Right ventricle myocardium inferior (tissue), 1 donor: ENCODE measurements around the gene SSBP3. TPM values are rescaled to one million over a fixed set of nuclear protein-coding genes. Genes with fewer than 3 reads are reported as not detected.
A peak's percentile ranks its signal among the peaks of the same experiment; 100 is the strongest.

ENCODE experiments used
- ATAC-seq: fragments of 200-7000 bp; cut with Tn5 transposase; one replicate; pipeline ENCODE4 v1.9.1; 2020; ENCODE audit warnings: mild to moderate bottlenecking, moderate library complexity
- DNase-seq: peaks from one replicate; pipeline ENCODE4 v3.0.0; 2021; ENCODE audit errors: missing footprints
- intact Hi-C: fragments of 100-400 bp; cut with DNase I; formaldehyde crosslinking; loops from one replicate; pipeline ENCODE4 v1.11.0; 2022
- total RNA-seq: library from RNA; stranded (reverse); fragmentation: NEBNext Ultra II Directional; extraction: Animal tissue kit (Norgen Biotek cat#: 25700); gene quantifications from one replicate; pipeline ENCODE4 v1.2.1, GENCODE V29; 2021
- donor health status: DM: no; HTN: yes; CAD: no; lungs with severe emphysema.

SSBP3 gene
- total RNA-seq, 1 donor from 2014 or later: 53.6 TPM

GRCh38 chr1:54378874-54379554 lies 27.2 kb downstream of the SSBP3 start:
- DNase-seq (no peak), ATAC-seq (no peak)
- intact Hi-C loops: no loop called here

- ATAC-seq (no peak), DNase-seq (no peak)
- intact Hi-C loops: no loop called here
Observed at GRCh38 chr1:54378157-54378873, 27.9 kb downstream of the SSBP3 start.

- ATAC-seq: peak; percentile 59
- intact Hi-C loops: no loop called here
- no peak for DNase-seq
Observed at GRCh38 chr1:54377040-54377691, 29.0 kb downstream of the SSBP3 start.

- DNase-seq (no peak), ATAC-seq (no peak)
- intact Hi-C loops: no loop called here
Observed at GRCh38 chr1:54376430-54377039, 29.7 kb downstream of the SSBP3 start.

- DNase-seq (no peak), ATAC-seq (peak; percentile 38)
- intact Hi-C loops: loop anchor here (2.0 kb wide), 1 partner anchor 17 kb away; no protein-coding TSS in a partner anchor
Observed at GRCh38 chr1:54375712-54376429, 30.3 kb downstream of the SSBP3 start.

- intact Hi-C loops: loop anchor here (2.0 kb wide), 1 partner anchor 16 kb away; no protein-coding TSS in a partner anchor
- DNase-seq (no peak), ATAC-seq (no peak)
Observed at GRCh38 chr1:54375298-54375697, 30.9 kb downstream of the SSBP3 start.

- intact Hi-C loops: loop anchor here (2.0 kb wide), 1 partner anchor 16 kb away; no protein-coding TSS in a partner anchor
- no peak for DNase-seq
- peak; percentile 15 for ATAC-seq
Observed at GRCh38 chr1:54374766-54375165, 31.4 kb downstream of the SSBP3 start.

GRCh38 chr1:54372978-54373377 lies 33.2 kb downstream of the SSBP3 start:
- no peak for ATAC-seq
- intact Hi-C loops: no loop called here
- no peak for DNase-seq

GRCh38 chr1:54371942-54372275 lies 34.3 kb downstream of the SSBP3 start:
- intact Hi-C loops: no loop called here
- ATAC-seq (no peak), DNase-seq (no peak)

GRCh38 chr1:54371038-54371941 lies 34.9 kb downstream of the SSBP3 start:
- no peak for DNase-seq
- no peak for ATAC-seq
- intact Hi-C loops: no loop called here

- no peak for ATAC-seq
- intact Hi-C loops: no loop called here
- no peak for DNase-seq
Observed at GRCh38 chr1:54370287-54370989, 35.8 kb downstream of the SSBP3 start.

GRCh38 chr1:54367613-54368012 lies 38.6 kb downstream of the SSBP3 start:
- ATAC-seq (no peak), DNase-seq (no peak)
- intact Hi-C loops: no loop called here

- intact Hi-C loops: no loop called here
- ATAC-seq (no peak), DNase-seq (no peak)
Observed at GRCh38 chr1:54365847-54366246, 40.3 kb downstream of the SSBP3 start.

GRCh38 chr1:54365398-54365797 lies 40.8 kb downstream of the SSBP3 start:
- intact Hi-C loops: no loop called here
- ATAC-seq: no peak
- DNase-seq: no peak

GRCh38 chr1:54364995-54365394 lies 41.2 kb downstream of the SSBP3 start:
- intact Hi-C loops: no loop called here
- no peak for DNase-seq

GRCh38 chr1:54364582-54364981 lies 41.6 kb downstream of the SSBP3 start:
- ATAC-seq: no peak
- no peak for DNase-seq
- intact Hi-C loops: no loop called here

More at GRCh38 chr1:54364995-54365394, 41.2 kb downstream of the SSBP3 start:
- ATAC-seq: no peak

- intact Hi-C loops: no loop called here
- ATAC-seq: no peak
- no peak for DNase-seq
Observed at GRCh38 chr1:54363925-54364324, 42.3 kb downstream of the SSBP3 start.
